Measurements from ENCODE around the gene PCBD1.

PCBD1 gene

GRCh38 chr10:70901276-70901878 is 13.0 kb upstream of the PCBD1 start:
- DNase-seq: no peak

- no peak for DNase-seq
Observed at GRCh38 chr10:70899096-70899495, 10.7 kb upstream of the PCBD1 start.

- no peak for DNase-seq
Observed at GRCh38 chr10:70898687-70899086, 10.3 kb upstream of the PCBD1 start.

- DNase-seq: no peak
Observed at GRCh38 chr10:70896551-70896950, 8.2 kb upstream of the PCBD1 start.

GRCh38 chr10:70894416-70894815 is 6.1 kb upstream of the PCBD1 start:
- DNase-seq: no peak

- no peak for DNase-seq
Observed at GRCh38 chr10:70893227-70894006, 5.1 kb upstream of the PCBD1 start.

GRCh38 chr10:70892631-70893030 is 4.3 kb upstream of the PCBD1 start:
- no peak for DNase-seq

- no peak for DNase-seq
Observed at GRCh38 chr10:70891627-70892026, 3.3 kb upstream of the PCBD1 start.

- no peak for DNase-seq
Observed at GRCh38 chr10:70890917-70891431, 2.6 kb upstream of the PCBD1 start.

- DNase-seq: no peak
Observed at GRCh38 chr10:70889291-70889690, 926 bp upstream of the PCBD1 start.

- DNase-seq: no peak
Observed at GRCh38 chr10:70886921-70887665, 1.3 kb downstream of the PCBD1 start.

GRCh38 chr10:70885931-70886903 is 2.1 kb downstream of the PCBD1 start:
- DNase-seq: peak; percentile 78 to 93 (median 89)

- no peak for DNase-seq
Observed at GRCh38 chr10:70885481-70885880, 2.9 kb downstream of the PCBD1 start.

GRCh38 chr10:70884741-70885140 is 3.6 kb downstream of the PCBD1 start:
- DNase-seq: no peak

- peak; percentile 84 to 91 (median 90) for DNase-seq
Observed at GRCh38 chr10:70880077-70880534, 8.3 kb downstream of the PCBD1 start.

GRCh38 chr10:70879207-70879606 is 9.2 kb downstream of the PCBD1 start:
- DNase-seq: no peak

- DNase-seq: no peak
Observed at GRCh38 chr10:70874061-70874460, 14.3 kb downstream of the PCBD1 start.

GRCh38 chr10:70872291-70872690 is 16.1 kb downstream of the PCBD1 start:
- DNase-seq: no peak

- DNase-seq: peak; percentile 73 to 83 (median 78)
Observed at GRCh38 chr10:70866424-70866823, 21.9 kb downstream of the PCBD1 start.

GRCh38 chr10:70864935-70865334 is 23.4 kb downstream of the PCBD1 start:
- DNase-seq: peak; percentile 34 to 45 (median 39)

- no peak for DNase-seq
Observed at GRCh38 chr10:70863470-70864160, 24.8 kb downstream of the PCBD1 start.
